GM18519 (cell line): ENCODE results near the gene STPG3.
A peak's percentile ranks its signal among the peaks of the same experiment; 100 is the strongest.
"Not testable (repeated sequence)": the region's sequence is repeated elsewhere in the genome, so short reads cannot be mapped to it uniquely, and the experiment has no call there.

ENCODE experiments used
- ATAC-seq: cut with Tn5 transposase; IDR thresholded peaks from one replicate; pipeline ENCODE4 v1.9.1; 2021; ENCODE audit warnings: mild to moderate bottlenecking, moderate library complexity; ENCODE audit not compliant: unreplicated experiment, low FRiP score

STPG3 gene

DNA sequence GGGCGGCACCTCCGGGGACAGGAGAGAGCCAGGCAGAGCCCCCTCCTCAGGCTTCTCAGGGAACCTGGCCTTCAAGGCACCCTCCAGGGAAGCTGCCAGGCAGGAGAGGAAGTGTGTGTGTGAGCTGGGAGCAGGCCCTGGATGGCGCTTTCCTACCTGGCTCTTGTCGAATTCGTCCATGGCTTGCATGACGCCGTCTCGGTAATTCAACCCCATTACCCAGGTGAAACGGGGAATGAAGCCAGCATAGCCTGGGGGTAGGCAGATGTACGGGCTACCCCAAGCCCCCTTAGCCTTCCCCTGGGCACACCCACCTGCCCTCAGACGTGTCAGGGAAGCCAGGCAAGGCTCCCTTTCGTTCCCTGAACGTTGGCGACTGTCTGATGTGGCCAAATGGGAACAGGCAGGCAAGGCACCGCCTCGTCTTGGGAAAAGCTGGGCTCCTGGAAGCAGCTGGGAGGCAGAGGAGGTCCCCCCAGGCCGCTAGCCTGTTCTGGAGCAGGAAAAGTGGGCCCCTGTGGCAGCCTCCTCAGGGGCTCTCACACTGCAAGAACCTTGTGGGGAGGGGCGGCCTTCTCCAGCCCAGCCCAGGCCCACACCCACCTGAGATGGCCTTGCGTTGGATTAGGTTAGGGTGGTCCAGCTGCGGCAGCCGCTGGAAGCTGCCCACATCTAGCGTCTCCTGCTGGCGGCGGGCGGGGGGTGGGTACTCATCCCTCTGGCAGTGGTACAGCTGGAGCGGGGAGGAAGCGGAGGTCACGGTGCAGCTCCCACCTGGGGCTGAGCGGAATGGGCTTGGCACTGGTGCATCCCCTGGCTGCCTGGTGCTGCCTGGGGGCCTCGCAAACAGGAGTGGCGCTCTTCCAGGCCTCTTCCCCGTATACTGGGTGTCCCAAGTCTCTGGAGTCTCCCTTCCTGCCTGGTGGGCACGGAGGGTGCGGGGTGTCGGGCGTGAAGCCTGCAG lies 6.3 kb upstream of the STPG3 start:
- no peak for ATAC-seq

GRCh38 chr9:137245450-137246421 lies 5.3 kb upstream of the STPG3 start:
- no peak for ATAC-seq

GRCh38 chr9:137247135-137247915 lies 3.8 kb upstream of the STPG3 start:
- no peak for ATAC-seq

DNA sequence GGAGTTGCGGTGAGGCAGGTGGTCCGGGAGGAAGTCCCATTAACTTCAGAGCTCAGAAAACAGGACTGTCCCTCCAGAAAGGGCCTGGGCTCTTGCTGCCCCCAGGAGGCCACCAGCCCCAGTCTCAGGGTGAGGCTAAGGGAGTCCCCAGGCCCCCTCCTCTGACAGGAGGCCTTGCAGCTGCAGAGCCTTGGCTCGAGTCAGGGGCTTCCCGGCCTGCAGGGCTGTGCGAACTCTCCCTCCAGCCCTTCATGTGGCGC lies 3.2 kb upstream of the STPG3 start:
- ATAC-seq, result no peak

GRCh38 chr9:137250329-137251193 lies 525 bp upstream of the STPG3 start:
- no peak for ATAC-seq

- ATAC-seq, result no peak
Measured at GRCh38 chr9:137251490-137252268, 593 bp downstream of the STPG3 start.

- ATAC-seq, result no peak
Measured at GRCh38 chr9:137252555-137253506, 1.7 kb downstream of the STPG3 start.

- no peak for ATAC-seq
Measured at GRCh38 chr9:137253717-137254623, 2.9 kb downstream of the STPG3 start.

- peak; percentile 45 for ATAC-seq
Measured at GRCh38 chr9:137254624-137255447, 3.8 kb downstream of the STPG3 start, which contains the start of gene NELFB. TSS of gene NELFB (plus strand) at chr9:137255327.

GRCh38 chr9:137255448-137256114 lies 4.5 kb downstream of the STPG3 start:
- ATAC-seq, result peak; percentile 9

- no peak for ATAC-seq
Measured at GRCh38 chr9:137256362-137256761, 5.3 kb downstream of the STPG3 start.

DNA sequence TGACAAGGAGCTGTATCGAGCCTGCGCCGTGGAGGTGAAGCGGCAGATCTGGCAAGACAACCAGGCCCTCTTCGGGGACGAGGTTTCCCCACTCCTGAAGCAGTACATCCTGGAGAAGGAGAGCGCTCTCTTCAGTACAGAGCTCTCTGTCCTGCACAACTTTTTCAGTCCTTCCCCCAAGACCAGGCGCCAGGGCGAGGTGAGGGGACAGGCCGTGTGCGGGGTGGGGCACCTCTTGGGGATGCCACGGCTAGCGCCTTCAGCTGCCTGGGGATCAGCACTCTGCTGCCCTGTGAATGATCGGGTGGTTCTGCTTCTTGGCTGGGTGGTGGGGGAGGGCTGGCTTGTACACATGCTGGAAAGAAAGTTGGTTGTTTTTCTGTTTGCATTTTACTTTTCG lies 5.8 kb downstream of the STPG3 start:
- no peak for ATAC-seq

- ATAC-seq, result not testable (repeated sequence)
Measured at GRCh38 chr9:137262173-137262908, 11.3 kb downstream of the STPG3 start.

DNA sequence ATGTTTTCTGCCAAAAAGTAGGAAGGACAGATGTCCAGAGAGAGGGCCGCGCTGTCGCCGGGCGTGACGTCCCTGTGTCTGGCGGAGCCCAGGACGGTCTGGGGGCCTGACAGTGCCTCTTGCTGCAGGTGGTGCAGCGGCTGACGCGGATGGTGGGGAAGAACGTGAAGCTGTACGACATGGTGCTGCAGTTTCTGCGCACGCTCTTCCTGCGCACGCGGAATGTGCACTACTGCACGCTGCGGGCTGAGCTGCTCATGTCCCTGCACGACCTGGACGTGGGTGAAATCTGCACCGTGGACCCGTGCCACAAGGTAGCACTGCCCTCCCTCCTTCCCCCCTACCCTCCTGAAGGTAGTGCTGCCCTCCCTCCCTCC lies 11.8 kb downstream of the STPG3 start:
- no peak for ATAC-seq

- no peak for ATAC-seq
Measured at GRCh38 chr9:137263506-137263905, 12.4 kb downstream of the STPG3 start.
